ENCODE measurements around the gene PPM1H.

Gene PPM1H

DNA sequence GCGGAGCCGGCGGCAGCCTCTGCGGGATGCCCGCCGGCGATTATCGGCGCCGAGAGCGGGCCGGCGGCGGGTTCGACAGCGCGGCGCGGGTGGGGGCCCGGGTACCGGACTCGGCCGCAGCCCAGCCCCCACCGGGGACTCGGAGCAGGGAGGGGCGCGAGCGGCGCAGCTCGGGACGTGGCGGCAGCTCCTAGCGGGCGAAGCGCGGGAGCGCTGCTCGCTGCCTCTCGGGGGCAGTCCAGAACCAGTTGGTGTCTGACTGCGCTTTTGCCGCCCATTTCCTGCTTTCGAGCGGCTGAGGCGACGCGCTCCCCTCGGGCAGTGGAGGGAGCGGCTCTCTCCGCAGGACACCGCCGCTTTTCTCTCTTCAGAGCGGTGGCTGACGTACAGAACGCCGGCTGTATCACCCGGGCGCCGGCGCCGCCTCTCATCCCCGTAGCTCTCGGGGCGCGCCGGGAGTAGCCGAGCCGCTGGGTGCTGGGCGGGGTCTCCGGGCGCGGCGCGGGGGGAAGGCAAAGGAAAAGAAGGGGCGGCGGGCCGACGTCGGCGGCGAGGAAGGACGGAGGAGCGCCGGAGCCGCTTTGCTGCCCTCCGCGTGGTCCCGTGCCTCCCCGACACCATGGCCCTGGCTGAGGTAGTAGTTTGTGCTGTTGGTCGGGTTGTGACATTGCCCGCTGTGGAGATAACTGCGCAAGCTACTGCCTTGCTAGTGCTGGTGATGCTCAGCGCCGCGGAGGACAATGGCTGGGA lies 331.7 kb downstream of the PPM1H start:
- H3K36me3 ChIP-seq: peaks cover 0 to 18% (median 0%) of the 10 kb centered on the region in 11 experiments; a peak in 4 of 22 replicates
- peak overlapping the region; percentile 71 to 94 (median 81) for H3K4me2 ChIP-seq
- no peaks in the 10 kb centered on the region for H3K27me3 ChIP-seq
- peaks cover 14 to 39% (median 24%) of the 10 kb centered on the region in 10 experiments for H3K4me1 ChIP-seq
- peaks cover 0 to 28% (median 9%) of the 10 kb centered on the region in 11 experiments; a peak in 5 of 22 replicates for H4K20me1 ChIP-seq
- peak overlapping the region; percentile 96 to 100 (median 99) for H3K9ac ChIP-seq
- peak overlapping the region; percentile 97 to 100 (median 100) for H3K27ac ChIP-seq
- no peak for TF ChIP-seq Cebpa-rat (IDR thresholded peaks at IDR 0.05)
- H3K4me3 ChIP-seq: peak overlapping the region; percentile 65 to 93 (median 82)
- H3K9me3 ChIP-seq (replicated peaks in 1 of 11): no peaks in the 10 kb centered on the region

DNA sequence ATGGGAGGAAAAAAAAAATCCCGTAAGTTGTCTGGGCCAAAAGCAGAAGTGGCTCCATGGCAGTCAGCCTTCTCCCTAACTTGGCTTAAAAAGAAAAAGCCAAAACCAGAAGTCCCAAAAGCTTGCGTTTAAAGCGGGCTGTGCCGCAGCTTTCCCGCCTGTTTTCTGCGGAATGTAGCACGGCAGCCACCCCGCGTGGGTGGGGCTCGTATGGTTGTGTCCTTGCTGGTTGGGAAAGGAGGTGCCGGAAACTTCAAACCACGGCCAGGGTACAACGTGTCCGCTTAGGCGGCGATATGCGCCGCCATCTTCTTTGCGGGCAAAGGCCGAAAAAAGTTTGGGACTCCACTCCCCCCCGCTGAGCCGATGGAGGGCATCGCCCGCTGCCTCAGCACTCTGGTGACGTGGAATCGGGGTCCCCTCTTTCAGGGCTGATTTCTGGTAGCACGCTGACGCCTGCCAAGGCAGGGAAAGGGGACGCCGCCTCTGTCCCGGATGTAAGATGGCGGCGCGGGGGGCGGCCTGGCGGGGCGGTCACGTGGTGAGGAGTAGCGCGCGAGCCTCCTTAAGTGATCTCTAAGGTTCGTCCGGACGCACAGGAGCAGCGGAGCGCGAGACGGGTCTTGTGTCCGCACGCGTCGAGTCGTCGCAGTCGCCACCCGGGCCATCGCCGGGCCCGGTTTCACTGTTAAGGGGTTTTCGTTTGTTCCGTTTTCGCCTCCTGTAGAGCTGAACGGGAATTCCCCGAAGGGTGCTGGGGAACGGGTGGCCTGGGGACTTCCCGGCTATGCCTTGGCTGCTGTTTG lies 332.5 kb downstream of the PPM1H start:
- H3K4me2 ChIP-seq: peak overlapping the region; percentile 71 to 94 (median 81)
- peaks cover 14 to 39% (median 24%) of the 10 kb centered on the region in 10 experiments for H3K4me1 ChIP-seq
- H4K20me1 ChIP-seq: peaks cover 0 to 27% (median 9%) of the 10 kb centered on the region in 11 experiments; a peak in 5 of 22 replicates
- H3K27ac ChIP-seq: peak overlapping the region; percentile 97 to 100 (median 100)
- H3K9ac ChIP-seq: peak overlapping the region; percentile 96 to 100 (median 99)
- peaks cover 0 to 11% (median 0%) of the 10 kb centered on the region in 11 experiments; a peak in 3 of 22 replicates for H3K36me3 ChIP-seq
- H3K9me3 ChIP-seq (replicated peaks in 1 of 11): no peaks in the 10 kb centered on the region
- H3K27me3 ChIP-seq: no peaks in the 10 kb centered on the region
- TF ChIP-seq Cebpa-rat (IDR thresholded peaks at IDR 0.05): no peak
- H3K4me3 ChIP-seq: peak overlapping the region; percentile 65 to 93 (median 82)

DNA sequence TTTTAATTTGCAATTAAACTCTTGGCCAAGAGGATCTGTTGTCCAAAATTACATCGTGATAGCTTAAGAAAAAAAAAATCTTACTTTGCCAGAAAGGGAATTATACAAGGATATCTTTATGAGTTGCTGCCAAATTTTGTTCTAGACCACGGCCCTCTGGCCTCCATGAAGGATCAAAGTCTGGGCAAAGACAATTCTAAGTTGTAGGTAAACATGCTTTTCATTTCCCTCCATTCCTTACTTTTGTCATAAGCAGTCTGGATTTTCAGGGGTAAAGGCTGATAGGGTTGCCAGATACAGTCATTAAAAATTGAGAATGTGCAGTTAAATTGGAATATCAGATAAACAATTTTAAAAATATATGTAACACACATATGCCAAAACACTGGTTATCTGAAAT lies 333.2 kb downstream of the PPM1H start:
- TF ChIP-seq Cebpa-rat (IDR thresholded peaks at IDR 0.05): no peak
- H4K20me1 ChIP-seq: peaks cover 0 to 23% (median 9%) of the 10 kb centered on the region in 11 experiments; a peak in 5 of 22 replicates
- peak overlapping the region; percentile 65 to 93 (median 82) for H3K4me3 ChIP-seq
- peak overlapping the region; percentile 71 to 94 (median 81) for H3K4me2 ChIP-seq
- H3K9ac ChIP-seq: peak overlapping the region; percentile 96 to 100 (median 99)
- H3K36me3 ChIP-seq: peaks cover 0 to 11% (median 0%) of the 10 kb centered on the region in 11 experiments; a peak in 3 of 22 replicates
- no peaks in the 10 kb centered on the region for H3K27me3 ChIP-seq
- H3K9me3 ChIP-seq (replicated peaks in 1 of 11): no peaks in the 10 kb centered on the region
- H3K27ac ChIP-seq: peak overlapping the region; percentile 97 to 100 (median 100)
- peaks cover 14 to 39% (median 24%) of the 10 kb centered on the region in 10 experiments for H3K4me1 ChIP-seq

DNA sequence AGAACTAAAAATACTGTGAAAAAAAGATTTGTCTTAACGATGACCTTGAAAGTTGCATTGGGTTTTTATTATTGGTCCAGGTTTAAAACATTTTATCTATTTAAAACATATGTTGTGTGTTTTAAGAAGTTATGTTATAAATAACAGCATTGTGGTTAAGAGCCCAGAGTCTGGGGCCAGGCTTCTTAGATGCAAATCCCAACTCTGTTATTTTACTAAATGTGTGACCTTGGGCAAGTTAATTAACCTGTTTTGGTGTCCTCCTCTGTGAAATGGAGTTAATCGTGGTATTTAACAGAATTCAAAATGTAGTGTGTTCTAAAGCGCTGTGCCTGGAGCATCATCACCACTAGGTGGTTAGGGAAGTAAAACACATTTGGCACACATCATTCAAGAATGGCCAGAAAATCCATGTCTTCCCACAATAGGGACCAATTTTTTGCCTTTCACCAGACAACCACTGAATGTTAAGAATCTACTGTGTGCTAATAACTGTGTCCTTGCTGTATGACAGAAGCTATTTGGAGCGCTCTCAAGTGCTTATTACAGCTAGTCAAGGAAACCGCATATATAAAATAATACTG lies 335.0 kb downstream of the PPM1H start:
- no peaks in the 10 kb centered on the region for H3K27me3 ChIP-seq
- 0 out of 22 replicates have a peak overlapping the region, but pooled peaks of 1 of the 11 experiments have one; percentile 94 for H3K4me2 ChIP-seq
- TF ChIP-seq Cebpa-rat (IDR thresholded peaks at IDR 0.05): no peak
- no peak overlapping the region for H3K27ac ChIP-seq
- H4K20me1 ChIP-seq: peaks cover 0 to 7% (median 0%) of the 10 kb centered on the region in 11 experiments; a peak in 5 of 22 replicates
- no peak overlapping the region for H3K9ac ChIP-seq
- H3K36me3 ChIP-seq: peaks cover 0 to 7% (median 0%) of the 10 kb centered on the region in 11 experiments; a peak in 4 of 22 replicates
- no peaks in the 10 kb centered on the region for H3K9me3 ChIP-seq (replicated peaks in 1 of 11)
- H3K4me3 ChIP-seq: no peak overlapping the region
- peaks cover 10 to 27% (median 13%) of the 10 kb centered on the region in 10 experiments for H3K4me1 ChIP-seq

DNA sequence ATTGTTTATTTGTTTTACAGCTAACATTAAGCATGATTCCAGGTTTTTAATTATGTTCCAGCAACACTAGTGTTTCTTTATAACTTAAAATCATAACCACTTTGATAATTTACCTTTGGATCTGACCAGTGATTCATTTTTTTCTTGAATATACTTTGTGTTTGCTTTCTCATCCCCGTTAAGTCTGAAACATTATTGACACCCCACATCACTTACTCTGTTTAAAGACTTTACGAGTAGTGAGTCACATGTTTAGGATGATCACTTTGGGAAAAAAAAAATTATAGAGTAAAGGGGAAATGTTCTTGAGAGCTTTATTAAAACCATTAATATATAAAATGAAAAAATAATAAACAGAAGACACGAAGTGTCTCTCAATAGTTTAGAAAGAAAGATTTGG lies 336.1 kb downstream of the PPM1H start:
- H3K27me3 ChIP-seq: no peaks in the 10 kb centered on the region
- no peak overlapping the region for H3K4me3 ChIP-seq
- TF ChIP-seq Cebpa-rat (IDR thresholded peaks at IDR 0.05): no peak
- H3K4me1 ChIP-seq: peaks cover 5 to 21% (median 9%) of the 10 kb centered on the region in 10 experiments; a peak in 19 of 20 replicates
- no peaks in the 10 kb centered on the region for H4K20me1 ChIP-seq
- no peak overlapping the region for H3K9ac ChIP-seq
- no peaks in the 10 kb centered on the region for H3K9me3 ChIP-seq (replicated peaks in 1 of 11)
- peaks cover 0 to 8% (median 0%) of the 10 kb centered on the region in 11 experiments; a peak in 4 of 22 replicates for H3K36me3 ChIP-seq
- no peak overlapping the region for H3K27ac ChIP-seq
- no peak overlapping the region for H3K4me2 ChIP-seq

DNA sequence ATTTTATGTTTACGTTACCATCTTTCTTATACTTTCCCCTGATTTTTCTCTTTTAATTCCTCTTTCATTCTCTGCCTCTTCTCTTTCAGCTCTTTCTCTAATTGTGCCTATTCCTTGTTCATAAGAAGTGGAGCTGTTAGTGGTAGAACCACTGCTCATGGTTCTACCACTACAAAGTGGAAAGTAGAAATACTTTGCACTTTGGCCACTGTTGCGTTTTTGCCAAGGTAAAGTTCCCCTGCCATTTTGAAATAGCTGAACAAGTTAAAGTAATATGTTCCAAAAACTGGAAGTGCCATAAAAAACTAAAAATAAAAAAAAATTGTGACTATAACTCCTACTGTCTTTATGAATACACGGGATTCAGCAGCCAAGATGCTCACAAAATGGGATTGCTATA lies 337.7 kb downstream of the PPM1H start:
- no peaks in the 10 kb centered on the region for H3K9me3 ChIP-seq (replicated peaks in 1 of 11)
- no peaks in the 10 kb centered on the region for H4K20me1 ChIP-seq
- H3K4me3 ChIP-seq: no peak overlapping the region
- H3K9ac ChIP-seq: no peak overlapping the region
- no peaks in the 10 kb centered on the region for H3K27me3 ChIP-seq
- H3K36me3 ChIP-seq: peaks cover 0 to 19% (median 7%) of the 10 kb centered on the region in 11 experiments; a peak in 11 of 22 replicates
- H3K4me2 ChIP-seq: no peak overlapping the region
- no peak for TF ChIP-seq Cebpa-rat (IDR thresholded peaks at IDR 0.05)
- no peak overlapping the region for H3K27ac ChIP-seq
- H3K4me1 ChIP-seq: peaks cover 5 to 21% (median 9%) of the 10 kb centered on the region in 10 experiments; a peak in 19 of 20 replicates

Data from BLaER1 treated with 17β-estradiol and CSF1 and Interleukin-3, amounts not matched to agents 10 nM and 100 nM (cell line).